HepG2 (cell line): ENCODE data around the gene SEMA5B. TPM values are rescaled to one million over a fixed set of nuclear protein-coding genes. Genes with fewer than 3 reads are reported as not detected.

Source experiments
- ATAC-seq: fragments of 200-7000 bp; cut with Tn5 transposase; 3 replicates; pipeline ENCODE4 v1.9.1; 2020; ENCODE audit warnings: mild to moderate bottlenecking, moderate library complexity
- BruUV-seq: library from RNA; stranded (reverse); fragments of 400-500 nt; replicated peaks from 2 replicates; lab custom pipeline; 2021; lab: Mats Ljungman, UMichigan
- CTCF ChIA-PET: fragments of 300-600 bp; formaldehyde crosslinking; extraction: SDS; loops from one replicate; lab custom pipeline; 2021; ENCODE audit warnings: low total read pairs, inconsistent platforms, low intra/inter-chr PET ratio; lab: Yijun Ruan, JAX
- POLR2A ChIA-PET: fragments of 350-600 bp; sonication (Branson Sonifier 250); formaldehyde crosslinking; loops from one replicate; lab custom pipeline; 2020; ENCODE audit warnings: antibody characterized with exemption, inconsistent platforms; lab: Yijun Ruan, JAX
- DNase-seq: peaks from one replicate; pipeline ENCODE4 v3.0.0-alpha.2; 2015; ENCODE audit warnings: low spot score
- FAIRE-seq: peaks from 3 replicates; lab custom pipeline; 2011; peaks lifted over from hg19 to GRCh38; lab: Jason Lieb, UNC
- H2AFZ ChIP-seq: one replicate; pipeline ENCODE4 v1.6.1; 2011; ENCODE audit warnings: low read length, inconsistent platforms
- H3K27ac ChIP-seq: fragments of 300-600 bp; 3 replicates; pipeline ENCODE4 v1.8.0; 2011; ENCODE audit warnings: mixed run types, mild to moderate bottlenecking, mixed read lengths, low read length, inconsistent platforms; ENCODE audit not compliant: insufficient read depth; ENCODE audit errors: extremely low read length
- H3K27me3 ChIP-seq, 2 experiments: fragments of 200-600 bp in 1 of 2; 2 replicates in 1 of 2; 3 replicates in 1 of 2; pipeline versions ENCODE4 v1.6.0 to v1.8.0; 2011; ENCODE audit warnings: low read length in 2 of 2, mild to moderate bottlenecking in 2 of 2, moderate library complexity in 2 of 2, inconsistent platforms in 1 of 2; ENCODE audit not compliant: insufficient read depth in 2 of 2, control insufficient read depth in 1 of 2
- H3K36me3 ChIP-seq, 2 experiments: fragments of 200-600 bp in 1 of 2; replicated peaks in 1 of 2; 2 replicates in 1 of 2; 3 replicates in 1 of 2; pipeline versions ENCODE4 v1.5.1 to v1.8.0; 2011; ENCODE audit warnings: low read length in 2 of 2, inconsistent platforms in 1 of 2; ENCODE audit not compliant: insufficient read depth in 2 of 2, control insufficient read depth in 1 of 2
- H3K4me1 ChIP-seq: 2 replicates; pipeline ENCODE4 v1.5.1; 2012; ENCODE audit warnings: low read length, inconsistent platforms; ENCODE audit not compliant: insufficient read depth
- H3K4me2 ChIP-seq: 2 replicates; pipeline ENCODE4 v1.6.0; 2011; ENCODE audit warnings: low read depth, low read length, inconsistent platforms
- H3K4me3 ChIP-seq, 3 experiments: fragments of 200-600 bp in 1 of 3; sonication (generic), shearing (Covaris generic) in 1 of 3; replicated peaks in 1 of 3; 2 replicates each; pipeline ENCODE4 v1.5.1; 2011 to 2016; ENCODE audit warnings: low read length in 3 of 3, inconsistent platforms in 2 of 3, low read depth in 2 of 3, mild to moderate bottlenecking in 2 of 3, control low read depth in 1 of 3, mixed read lengths in 1 of 3; ENCODE audit not compliant: insufficient read depth in 1 of 3
- H3K79me2 ChIP-seq: one replicate; pipeline ENCODE4 v1.6.1; 2011; ENCODE audit warnings: low read length, inconsistent platforms; ENCODE audit not compliant: insufficient read depth
- H3K9ac ChIP-seq: 2 replicates; pipeline ENCODE4 v1.6.0; 2011; ENCODE audit warnings: mild to moderate bottlenecking, low read depth, low read length, inconsistent platforms; ENCODE audit not compliant: insufficient read depth
- H3K9me3 ChIP-seq: 2 replicates; pipeline ENCODE4 v1.5.1; 2012; ENCODE audit warnings: mild to moderate bottlenecking, low read length
- H4K20me1 ChIP-seq: 2 replicates; pipeline ENCODE4 v1.6.0; 2011; ENCODE audit warnings: inconsistent platforms, mild to moderate bottlenecking, low read length, moderate library complexity; ENCODE audit not compliant: insufficient read depth
- CHD4 ChIP-seq: fragments of 200-600 bp; sonication (generic); IDR thresholded peaks from 2 replicates; pipeline ENCODE4 v1.7.0; 2017; ENCODE audit warnings: mild to moderate bottlenecking, low read length, borderline replicate concordance
- GTF2F1 ChIP-seq: fragments of 150-350 bp; IDR thresholded peaks from 2 replicates; pipeline ENCODE4 v1.6.1; 2014; ENCODE audit warnings: low read length
- JUN ChIP-seq: sonication (generic); formaldehyde crosslinking; IDR thresholded peaks from 2 replicates; pipeline ENCODE4 v1.4.0; 2020; ENCODE audit warnings: mild to moderate bottlenecking, missing genetic modification reagents
- MTA1 ChIP-seq: sonication (generic); formaldehyde crosslinking; IDR thresholded peaks from 2 replicates; pipeline ENCODE4 v1.4.0; 2020; ENCODE audit warnings: missing genetic modification reagents, mild to moderate bottlenecking, borderline replicate concordance
- NCOA1 ChIP-seq: sonication (generic); formaldehyde crosslinking; IDR thresholded peaks from 2 replicates; pipeline ENCODE4 v1.9.0; 2021; ENCODE audit warnings: missing genetic modification reagents
- PRPF4 ChIP-seq: fragments of 200-400 bp; formaldehyde crosslinking; IDR thresholded peaks from 2 replicates; pipeline ENCODE4 v1.6.1; 2016; ENCODE audit warnings: low read length, low read depth; ENCODE audit not compliant: poor library complexity, severe bottlenecking
- PTBP1 ChIP-seq: fragments of 200-400 bp; formaldehyde crosslinking; IDR thresholded peaks from 2 replicates; pipeline ENCODE4 v1.6.1; 2018; ENCODE audit warnings: low read length, low read depth; ENCODE audit not compliant: poor library complexity, severe bottlenecking
- RORA ChIP-seq: sonication (generic); formaldehyde crosslinking; IDR thresholded peaks from 2 replicates; pipeline ENCODE4 v1.5.0; 2020; ENCODE audit warnings: mild to moderate bottlenecking, missing genetic modification reagents, moderate library complexity
- SALL1 ChIP-seq: sonication (generic); formaldehyde crosslinking; IDR thresholded peaks from 2 replicates; pipeline ENCODE4 v1.8.0; 2022; ENCODE audit warnings: mild to moderate bottlenecking, missing genetic modification reagents
- STAG1 ChIP-seq: sonication (generic); formaldehyde crosslinking; IDR thresholded peaks from 2 replicates; pipeline ENCODE4 v1.4.0; 2020; ENCODE audit warnings: missing genetic modification reagents
- ZBTB42 ChIP-seq: sonication (generic); formaldehyde crosslinking; IDR thresholded peaks from 2 replicates; pipeline ENCODE4 v1.5.0; 2020; ENCODE audit warnings: mild to moderate bottlenecking, missing genetic modification reagents
- ZNF331 ChIP-seq: sonication (generic); formaldehyde crosslinking; IDR thresholded peaks from 2 replicates; pipeline ENCODE4 v1.4.0; 2020; ENCODE audit warnings: missing genetic modification reagents
- ZNF652 ChIP-seq: IDR thresholded peaks from 2 replicates; pipeline ENCODE4 v1.6.1; 2016; ENCODE audit warnings: low read depth, borderline replicate concordance
- WGBS: methylation state at CpG from one replicate; pipeline ENCODE4 v1.1.6; 2017; ENCODE audit warnings: low lambda C conversion rate; 5-methylcytosine and 5-hydroxymethylcytosine counted together
- in situ Hi-C: cut with HindIII; loops from 2 replicates; pipeline ENCODE4 v1.10.0; 2017; ENCODE audit warnings: low pct_unique_long_range_greater_than_20kb; ENCODE audit not compliant: extremely low pct_ligation_motif_present
- intact Hi-C: fragments of 100-400 bp; cut with micrococcal nuclease; formaldehyde crosslinking; loops from one replicate; pipeline ENCODE4 v1.10.0; 2022; ENCODE audit not compliant: unreplicated experiment
- polyA plus RNA-seq, 8 experiments: library from polyadenylated mRNA; depleted of rRNA in 3 of 8; stranded (reverse) in 7 of 8; unstranded in 1 of 8; fragments of >200 nt; fragmentation: Illumina TruSeq in 4 of 8; extraction: Trizol in 4 of 8; gene quantifications; 2 replicates each; pipeline versions ENCODE4 v1.2.1 to v1.2.3, GENCODE V29; 2011 to 2016; ENCODE audit warnings: low read depth in 4 of 8, missing spikeins in 1 of 8, mixed read lengths in 1 of 8; ENCODE audit not compliant: insufficient read depth in 1 of 8
- total RNA-seq, 5 experiments: library from RNA; depleted of rRNA; stranded (reverse); fragments of >200 nt; fragmentation: Illumina TruSeq; extraction: Trizol; gene quantifications; 2 replicates each; pipeline ENCODE4 v1.2.3, GENCODE V29; 2016; ENCODE audit warnings: low read depth in 1 of 5

The SEMA5B gene
- total and polyA plus RNA-seq, 2 of the 13 experiments (the other 11 are each of a cell fraction or from before 2014, with no cell fraction given), result not detected

DNA sequence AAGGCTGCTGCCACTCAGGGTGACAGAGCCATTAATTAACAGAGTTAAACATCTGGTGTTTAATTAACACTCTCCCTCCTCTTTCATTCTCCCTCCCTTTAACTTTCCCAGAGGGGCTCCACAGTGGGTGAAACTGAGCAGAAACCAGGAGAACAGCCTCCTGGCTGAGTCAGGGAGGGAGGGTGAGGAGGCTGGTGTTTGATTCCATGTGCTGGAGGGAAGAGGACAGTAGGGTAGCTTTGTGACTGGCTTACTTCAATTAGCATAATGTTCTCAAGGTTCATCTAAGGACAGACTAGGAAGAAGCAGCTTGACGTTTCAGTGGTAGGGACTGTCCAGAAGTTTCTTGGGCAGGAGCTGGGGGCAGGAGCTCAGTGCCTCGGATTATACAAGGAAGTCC, 62.8 kb downstream of the SEMA5B start:
- in situ Hi-C loops, result no loop called here
- TF ChIP-seq ZBTB42 (CRISPR knock-in tag) (no peak), JUN (CRISPR knock-in tag) (no peak), STAG1 (no peak), PRPF4 (no peak), NCOA1 (CRISPR knock-in tag) (no peak), MTA1 (CRISPR knock-in tag) (no peak), GTF2F1 (no peak), ZNF652 (CRISPR knock-in tag) (no peak), SALL1 (CRISPR knock-in tag) (no peak), CHD4 (no peak), ZNF331 (no peak)
- TF ChIP-seq, all 625 proteins: peak for 0
- Histone ChIP-seq H3K4me3 (no peak overlapping the region), H3K79me2 (no peaks in the 10 kb centered on the region), H3K4me2 (no peak overlapping the region), H4K20me1 (no peaks in the 10 kb centered on the region), H3K27ac (no peak overlapping the region), H3K36me3 (no peaks in the 10 kb centered on the region), H3K9ac (no peak overlapping the region), H3K27me3 (peaks cover 8 to 52% of the 10 kb centered on the region in 2 experiments; a peak in 4 of 5 replicates), H2AFZ (no peak overlapping the region), H3K4me1 (no peaks in the 10 kb centered on the region), H3K9me3 (no peaks in the 10 kb centered on the region)
- no TSS peak for BruUV-seq
- intact Hi-C loops, result no loop called here
- 6% methylated on average over 2 of the region's 2 CpGs for WGBS
- no peak for ATAC-seq
- ChIA-PET CTCF (no interaction called here), POLR2A (no interaction called here)
- no peak for FAIRE-seq
- no peak for DNase-seq

DNA sequence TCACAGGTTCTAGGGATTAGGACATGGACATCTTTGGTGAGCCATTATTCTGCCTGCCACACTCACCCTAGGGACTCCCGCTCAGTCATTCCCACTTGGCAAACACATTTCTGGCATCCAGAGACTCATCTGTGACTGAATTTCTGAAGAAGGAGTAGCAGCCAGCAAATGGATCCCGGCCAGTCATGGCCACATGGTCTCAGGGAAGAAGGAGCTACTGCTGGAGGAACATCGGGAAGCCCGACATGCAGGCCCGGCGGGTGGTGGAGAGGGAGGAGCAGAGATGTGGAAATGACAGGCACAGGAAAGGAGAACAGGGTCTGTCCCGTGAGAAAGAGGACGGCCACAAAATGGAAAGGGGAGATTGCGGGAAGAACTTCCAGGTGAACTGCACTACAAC, 65.4 kb downstream of the SEMA5B start:
- DNase-seq (no peak), FAIRE-seq (no peak), ATAC-seq (no peak)
- TF ChIP-seq PTBP1 (no peak), RORA (CRISPR knock-in tag) (no peak)
- Histone ChIP-seq H3K4me2 (no peak overlapping the region), H4K20me1 (no peaks in the 10 kb centered on the region), H3K9ac (no peak overlapping the region), H3K4me1 (no peaks in the 10 kb centered on the region), H3K9me3 (no peaks in the 10 kb centered on the region), H3K36me3 (no peaks in the 10 kb centered on the region), H3K27ac (no peak overlapping the region), H3K4me3 (no peak overlapping the region), H2AFZ (no peak overlapping the region), H3K27me3 (peaks cover 5 to 58% of the 10 kb centered on the region in 2 experiments; a peak in 3 of 5 replicates), H3K79me2 (no peaks in the 10 kb centered on the region)
- WGBS, result 12% methylated on average over 9 of the region's 9 CpGs
- CTCF ChIA-PET, result no interaction called here
- no TSS peak for BruUV-seq
- intact Hi-C loops, result no loop called here
- POLR2A ChIA-PET, result no interaction called here
- in situ Hi-C loops, result no loop called here
